Colonic mucosa (tissue), 4 donors: ENCODE results near the gene THRB. TPM values are rescaled to one million over a fixed set of nuclear protein-coding genes. Genes with fewer than 3 reads are reported as not detected.

Experiments
- DNase-seq: peaks from one replicate; pipeline ENCODE4 v3.0.0-alpha.2; 2020
- H3K27ac ChIP-seq: fragments of 200-600 bp; one replicate; pipeline ENCODE4 v1.8.0; 2021
- H3K27me3 ChIP-seq: fragments of 200-600 bp; one replicate; pipeline ENCODE4 v1.8.0; 2021
- H3K36me3 ChIP-seq: fragments of 200-600 bp; one replicate; pipeline ENCODE4 v1.8.0; 2021
- H3K4me1 ChIP-seq: fragments of 200-600 bp; one replicate; pipeline ENCODE4 v1.8.0; 2021; ENCODE audit warnings: mild to moderate bottlenecking
- H3K4me3 ChIP-seq: fragments of 200-600 bp; one replicate; pipeline ENCODE4 v1.8.0; 2021
- H3K9ac ChIP-seq, 2 donors: one replicate each; pipeline ENCODE4 v1.7.0; 2013; ENCODE audit warnings: control low read depth in 2 of 2, low read depth in 2 of 2, low read length in 2 of 2
- H3K9me3 ChIP-seq: fragments of 200-600 bp; one replicate; pipeline ENCODE4 v1.8.0; 2021
- intact Hi-C: fragments of 100-400 bp; cut with DNase I; formaldehyde crosslinking; loops from one replicate; pipeline ENCODE4 v1.14.1; 2022
- total RNA-seq, 2 donors: library from RNA; stranded (reverse); fragmentation: NEBNext Ultra II Directional in 1 of 2; extraction: Animal tissue kit (Norgen Biotek cat#: 25700) in 1 of 2; gene quantifications; one replicate each; pipeline ENCODE4 v1.2.1, GENCODE V29; 2021
- TF ChIP-seq, protein P1 (sequence below): fragments of 200-600 bp; IDR thresholded peaks from one replicate; pipeline ENCODE4 v1.8.0; 2022; ENCODE audit warnings: antibody characterized with exemption, mild to moderate bottlenecking
- donor health status: healthy.
- donor health status: DM: no; HTN: no; CAD: no.
- donor health status: DM: no; HTN: no; CAD: no.

Gene THRB
- total RNA-seq, 2 donors from 2014 or later: 23.3 to 27.6 TPM

DNA sequence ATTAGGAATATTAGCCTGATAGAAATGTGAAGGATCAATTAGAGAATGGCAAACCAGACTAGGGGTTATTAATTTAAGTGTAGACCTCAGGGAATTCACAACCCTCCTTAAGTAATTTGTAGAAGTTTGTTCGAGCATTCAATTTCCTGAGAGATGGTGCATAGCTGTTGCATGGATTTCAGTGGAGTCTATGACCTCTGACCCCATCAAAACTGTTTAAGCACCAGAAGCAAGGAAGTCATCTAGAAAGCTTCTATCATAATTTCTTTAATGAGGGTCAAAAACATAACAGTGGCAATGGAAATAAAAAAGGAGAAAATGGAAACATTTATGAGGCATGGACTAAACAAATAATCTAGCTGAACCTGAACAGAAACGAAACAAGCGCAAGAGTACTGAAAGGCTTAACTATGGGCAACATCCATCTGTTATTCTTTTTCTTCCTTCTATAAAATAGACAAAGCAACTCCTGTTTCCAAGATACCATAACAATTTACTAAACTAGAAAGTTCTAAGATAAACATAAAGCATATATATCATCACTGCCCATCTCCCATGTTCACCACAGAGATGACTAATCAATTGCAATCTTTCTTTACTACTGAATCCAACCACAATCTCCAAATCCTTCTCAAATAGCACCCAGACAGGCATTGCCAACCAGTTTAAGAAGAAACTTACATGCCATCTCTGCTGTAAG is 151.4 kb downstream of the THRB start:
- Histone ChIP-seq H3K4me3 (no peak overlapping the region), H3K27ac (no peak overlapping the region), H3K4me1 (no peaks in the 10 kb centered on the region), H3K9ac (no peak overlapping the region), H3K36me3 (no peaks in the 10 kb centered on the region), H3K9me3 (no peaks in the 10 kb centered on the region), H3K27me3 (no peaks in the 10 kb centered on the region)
- TF ChIP-seq, protein P1, sequence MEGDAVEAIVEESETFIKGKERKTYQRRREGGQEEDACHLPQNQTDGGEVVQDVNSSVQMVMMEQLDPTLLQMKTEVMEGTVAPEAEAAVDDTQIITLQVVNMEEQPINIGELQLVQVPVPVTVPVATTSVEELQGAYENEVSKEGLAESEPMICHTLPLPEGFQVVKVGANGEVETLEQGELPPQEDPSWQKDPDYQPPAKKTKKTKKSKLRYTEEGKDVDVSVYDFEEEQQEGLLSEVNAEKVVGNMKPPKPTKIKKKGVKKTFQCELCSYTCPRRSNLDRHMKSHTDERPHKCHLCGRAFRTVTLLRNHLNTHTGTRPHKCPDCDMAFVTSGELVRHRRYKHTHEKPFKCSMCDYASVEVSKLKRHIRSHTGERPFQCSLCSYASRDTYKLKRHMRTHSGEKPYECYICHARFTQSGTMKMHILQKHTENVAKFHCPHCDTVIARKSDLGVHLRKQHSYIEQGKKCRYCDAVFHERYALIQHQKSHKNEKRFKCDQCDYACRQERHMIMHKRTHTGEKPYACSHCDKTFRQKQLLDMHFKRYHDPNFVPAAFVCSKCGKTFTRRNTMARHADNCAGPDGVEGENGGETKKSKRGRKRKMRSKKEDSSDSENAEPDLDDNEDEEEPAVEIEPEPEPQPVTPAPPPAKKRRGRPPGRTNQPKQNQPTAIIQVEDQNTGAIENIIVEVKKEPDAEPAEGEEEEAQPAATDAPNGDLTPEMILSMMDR: no peak
- intact Hi-C loops: no loop called here
- DNase-seq: no peak

DNA sequence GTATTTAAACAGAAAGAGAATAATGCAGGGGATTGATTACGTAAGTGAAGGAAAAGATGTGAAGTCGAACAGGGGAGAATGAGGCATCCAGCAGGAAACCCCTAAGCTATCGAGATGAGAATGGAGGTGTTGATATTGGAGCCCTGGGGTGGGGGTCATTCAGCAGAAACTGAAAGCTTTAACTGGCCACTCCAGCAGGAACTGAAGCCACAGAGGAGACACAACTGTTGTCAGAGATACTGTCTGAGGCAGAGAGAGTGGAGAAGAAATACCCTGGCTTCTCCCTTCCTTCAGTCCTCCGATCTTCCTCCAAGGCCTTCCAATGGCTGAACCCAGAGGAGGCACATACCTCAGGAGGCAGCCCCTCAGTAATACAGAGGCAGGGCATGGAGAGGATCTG is 152.4 kb downstream of the THRB start:
- H3K4me3 ChIP-seq: no peak overlapping the region
- no peaks in the 10 kb centered on the region for H3K36me3 ChIP-seq
- no peaks in the 10 kb centered on the region for H3K4me1 ChIP-seq
- H3K9me3 ChIP-seq: no peaks in the 10 kb centered on the region
- no peak overlapping the region for H3K9ac ChIP-seq
- no peak overlapping the region for H3K27ac ChIP-seq
- no peaks in the 10 kb centered on the region for H3K27me3 ChIP-seq
- DNase-seq: no peak
- TF ChIP-seq, protein P1: no peak
- intact Hi-C loops: no loop called here

DNA sequence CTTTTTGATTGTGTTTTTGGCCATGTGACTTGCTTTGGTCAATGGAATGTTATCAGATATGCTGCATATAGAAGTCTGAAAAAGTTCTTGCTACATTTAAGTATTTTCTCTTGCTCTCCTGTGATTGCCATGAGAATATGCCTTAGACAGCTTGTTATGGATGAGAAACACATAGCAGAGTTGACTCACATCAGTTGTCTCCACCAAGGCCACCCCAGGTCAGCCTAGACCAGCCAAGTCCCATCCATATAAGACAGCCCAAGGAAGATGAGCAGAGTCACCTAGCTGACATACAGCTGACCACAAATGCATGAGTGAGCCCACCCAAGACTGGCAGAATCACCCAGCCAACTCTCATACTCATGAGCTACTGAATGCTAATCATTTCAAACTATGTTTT is 153.0 kb downstream of the THRB start:
- intact Hi-C loops: no loop called here
- Histone ChIP-seq H3K4me3 (no peak overlapping the region), H3K4me1 (no peaks in the 10 kb centered on the region), H3K9me3 (no peaks in the 10 kb centered on the region), H3K27ac (no peak overlapping the region), H3K36me3 (no peaks in the 10 kb centered on the region), H3K27me3 (no peaks in the 10 kb centered on the region), H3K9ac (no peak overlapping the region)
- DNase-seq: no peak
- TF ChIP-seq, protein P1: no peak

DNA sequence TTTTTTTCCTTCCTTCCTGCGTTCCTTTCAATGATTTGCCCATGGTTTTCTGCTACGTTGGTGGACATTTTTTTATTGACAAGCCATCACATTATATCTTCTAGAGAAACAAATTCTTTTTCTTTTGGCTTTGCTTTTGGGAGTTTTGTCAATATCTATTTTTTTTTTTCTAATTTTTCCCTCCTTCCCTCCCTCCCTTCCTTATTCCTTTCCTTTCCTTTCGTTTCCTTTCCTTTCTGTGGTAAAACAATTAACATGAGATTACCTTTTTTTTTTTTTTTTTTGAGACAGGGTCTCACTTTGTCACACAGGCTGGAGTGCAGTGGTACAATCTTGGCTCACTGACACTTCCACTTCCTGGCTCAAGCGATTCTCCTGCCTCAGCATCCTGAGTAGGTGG is 153.7 kb downstream of the THRB start:
- H3K9me3 ChIP-seq: no peaks in the 10 kb centered on the region
- TF ChIP-seq, protein P1: no peak
- no peak for DNase-seq
- no peak overlapping the region for H3K27ac ChIP-seq
- no peaks in the 10 kb centered on the region for H3K36me3 ChIP-seq
- H3K4me3 ChIP-seq: no peak overlapping the region
- no peak overlapping the region for H3K9ac ChIP-seq
- no peaks in the 10 kb centered on the region for H3K4me1 ChIP-seq
- H3K27me3 ChIP-seq: no peaks in the 10 kb centered on the region
- intact Hi-C loops: no loop called here

DNA sequence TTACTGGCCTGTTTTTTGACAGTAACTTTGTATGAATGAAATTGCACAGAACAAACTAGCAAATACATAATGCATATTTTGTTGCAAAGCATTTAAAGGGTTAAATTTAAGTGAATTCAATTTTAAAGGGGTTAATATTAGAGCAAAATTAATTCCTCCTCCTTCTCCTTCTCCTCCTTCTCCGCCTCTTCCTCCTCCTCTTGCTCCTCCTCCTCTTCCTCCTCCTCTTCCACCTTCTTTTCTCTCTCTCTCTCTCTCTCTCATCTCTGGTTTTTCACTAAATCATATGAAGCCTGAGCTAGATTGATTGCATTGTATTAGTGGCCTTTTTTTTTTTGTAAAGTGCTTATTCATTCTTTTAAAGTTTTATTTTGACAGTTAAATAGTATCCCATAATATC is 154.5 kb downstream of the THRB start:
- Histone ChIP-seq H3K9me3 (no peaks in the 10 kb centered on the region), H3K27me3 (no peaks in the 10 kb centered on the region), H3K36me3 (no peaks in the 10 kb centered on the region), H3K9ac (no peak overlapping the region), H3K4me3 (no peak overlapping the region), H3K4me1 (no peaks in the 10 kb centered on the region), H3K27ac (no peak overlapping the region)
- intact Hi-C loops: no loop called here
- TF ChIP-seq, protein P1: no peak
- no peak for DNase-seq
